WTC11 (cell line): ENCODE data around the gene CXCL11. TPM values are rescaled to one million over a fixed set of nuclear protein-coding genes. Genes with fewer than 3 reads are reported as not detected.

Experiments used
- ATAC-seq: fragments of 200-7000 bp; cut with Tn5 transposase; 2 replicates; pipeline ENCODE4 v1.10.0; 2021; ENCODE audit warnings: mild to moderate bottlenecking, moderate library complexity
- CTCF ChIA-PET: fragments of 300-600 bp; sonication (Branson Sonifier 250); formaldehyde crosslinking; loops from one replicate; lab custom pipeline; 2021; ENCODE audit warnings: antibody characterized with exemption; lab: Charles Lee
- POLR2A ChIA-PET: fragments of 350-600 bp; sonication (Branson Sonifier 250); formaldehyde crosslinking; loops from one replicate; lab custom pipeline; 2021; ENCODE audit warnings: antibody characterized with exemption; lab: Charles Lee
- DNase-seq: peaks from one replicate; pipeline ENCODE4 v3.0.0; 2021; ENCODE audit warnings: low spot score
- H3K27ac Mint-ChIP-seq: 2 replicates; pipeline ENCODE4 v1.8.0; 2021; ENCODE audit warnings: mixed read lengths
- H3K27me3 Mint-ChIP-seq: 2 replicates; pipeline ENCODE4 v1.8.0; 2021; ENCODE audit warnings: low read depth, mild to moderate bottlenecking, moderate library complexity, mixed read lengths
- H3K36me3 Mint-ChIP-seq: 2 replicates; pipeline ENCODE4 v1.8.0; 2021; ENCODE audit warnings: mixed read lengths
- H3K4me1 Mint-ChIP-seq: 2 replicates; pipeline ENCODE4 v1.8.0; 2022; ENCODE audit warnings: mixed read lengths
- H3K4me3 Mint-ChIP-seq: 2 replicates; pipeline ENCODE4 v1.8.0; 2021; ENCODE audit warnings: mild to moderate bottlenecking, moderate library complexity, mixed read lengths
- H3K9me3 Mint-ChIP-seq: 2 replicates; pipeline ENCODE4 v1.8.0; 2021; ENCODE audit warnings: mixed read lengths
- ATF1 ChIP-seq: sonication (generic); formaldehyde crosslinking; IDR thresholded peaks from 2 replicates; pipeline ENCODE4 v1.8.1; 2023; ENCODE audit warnings: mild to moderate bottlenecking, moderate library complexity, missing genetic modification reagents
- CREB1 ChIP-seq: sonication (generic); formaldehyde crosslinking; IDR thresholded peaks from 2 replicates; pipeline ENCODE4 v1.8.0; 2023; ENCODE audit warnings: mild to moderate bottlenecking, missing genetic modification reagents
- CREM ChIP-seq: sonication (generic); formaldehyde crosslinking; IDR thresholded peaks from 2 replicates; pipeline ENCODE4 v1.8.1; 2022; ENCODE audit warnings: mild to moderate bottlenecking, missing genetic modification reagents, moderate library complexity
- E2F1 ChIP-seq: sonication (generic); formaldehyde crosslinking; IDR thresholded peaks from 2 replicates; pipeline ENCODE4 v1.8.0; 2022; ENCODE audit warnings: mild to moderate bottlenecking, missing genetic modification reagents
- ESRRA ChIP-seq: sonication (generic); formaldehyde crosslinking; IDR thresholded peaks from 2 replicates; pipeline ENCODE4 v1.8.1; 2022; ENCODE audit warnings: mild to moderate bottlenecking, missing genetic modification reagents, borderline replicate concordance
- GABPB1 ChIP-seq: sonication (generic); formaldehyde crosslinking; IDR thresholded peaks from 2 replicates; pipeline ENCODE4 v1.8.1; 2023; ENCODE audit warnings: mild to moderate bottlenecking, missing genetic modification reagents
- GTF2I ChIP-seq: fragments of 250-450 bp; sonication (Bioruptor Pico); conservative IDR thresholded peaks from 2 replicates; pipeline ENCODE4 v1.4.0; 2021; ENCODE audit warnings: mild to moderate bottlenecking
- JAZF1 ChIP-seq: fragments of 250-450 bp; sonication (Bioruptor Pico); IDR thresholded peaks from 2 replicates; pipeline ENCODE4 v1.9.0; 2021; ENCODE audit warnings: moderate library complexity, mild to moderate bottlenecking, inconsistent platforms
- MYBL2 ChIP-seq: sonication (generic); formaldehyde crosslinking; IDR thresholded peaks from 2 replicates; pipeline ENCODE4 v1.8.1; 2023; ENCODE audit warnings: mild to moderate bottlenecking, moderate library complexity, missing genetic modification reagents
- NR1H2 ChIP-seq: sonication (generic); formaldehyde crosslinking; IDR thresholded peaks from 2 replicates; pipeline ENCODE4 v1.9.0; 2021; ENCODE audit warnings: mild to moderate bottlenecking, moderate library complexity, missing genetic modification reagents
- PRRX2 ChIP-seq: fragments of 250-450 bp; sonication (Bioruptor Pico); IDR thresholded peaks from 2 replicates; pipeline ENCODE4 v1.8.0; 2021; ENCODE audit warnings: mild to moderate bottlenecking
- TEAD1 ChIP-seq: sonication (generic); formaldehyde crosslinking; IDR thresholded peaks from 2 replicates; pipeline ENCODE4 v1.8.0; 2022; ENCODE audit warnings: mild to moderate bottlenecking, missing genetic modification reagents
- USF1 ChIP-seq: sonication (generic); formaldehyde crosslinking; IDR thresholded peaks from 2 replicates; pipeline ENCODE4 v1.8.0; 2022; ENCODE audit warnings: mild to moderate bottlenecking, missing genetic modification reagents
- ZNF121 ChIP-seq: sonication (generic); formaldehyde crosslinking; IDR thresholded peaks from 2 replicates; pipeline ENCODE4 v1.8.0; 2023; ENCODE audit warnings: missing genetic modification reagents
- ZNF512 ChIP-seq: sonication (generic); formaldehyde crosslinking; IDR thresholded peaks from 2 replicates; pipeline ENCODE4 v1.8.1; 2022; ENCODE audit warnings: missing genetic modification reagents, borderline replicate concordance
- total RNA-seq: library from RNA; stranded (reverse); gene quantifications from 3 replicates; pipeline ENCODE4 v1.2.3, GENCODE V29; 2021
- TF ChIP-seq, protein P1 (sequence below): fragments of 250-450 bp; sonication (Bioruptor Pico); IDR thresholded peaks from 2 replicates; pipeline ENCODE4 v1.9.0; 2021; ENCODE audit warnings: mild to moderate bottlenecking
- TF ChIP-seq, protein P2 (sequence below): fragments of 250-450 bp; sonication (Bioruptor Pico); IDR thresholded peaks from 2 replicates; pipeline ENCODE4 v1.9.0; 2021; ENCODE audit warnings: moderate library complexity, mild to moderate bottlenecking, inconsistent platforms, borderline replicate concordance

The CXCL11 gene
- total RNA-seq, 1 experiment from 2014 or later, result 0.20 TPM

DNA sequence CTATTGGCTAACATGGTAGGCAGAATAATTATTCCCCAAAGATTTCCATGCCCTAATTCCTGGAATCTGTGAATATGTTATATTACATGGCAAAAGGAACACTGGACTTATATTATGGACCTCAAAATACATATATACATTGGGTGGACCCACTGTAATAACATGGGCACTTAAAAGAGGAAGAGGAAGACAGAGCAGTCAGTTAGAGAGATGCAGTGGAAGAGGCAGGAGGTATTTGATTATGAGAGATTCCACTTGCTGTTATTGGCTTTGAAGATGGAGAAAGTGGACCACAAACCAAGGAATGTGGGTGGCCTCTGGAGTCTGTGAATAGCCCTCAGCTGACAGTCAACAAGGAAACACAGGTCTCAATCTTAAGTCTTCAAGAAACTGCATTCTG lies 24.6 kb upstream of the CXCL11 start (continued):
- TF ChIP-seq E2F1 (CRISPR knock-in tag) (no peak), GTF2I (CRISPR knock-in tag) (no peak)

DNA sequence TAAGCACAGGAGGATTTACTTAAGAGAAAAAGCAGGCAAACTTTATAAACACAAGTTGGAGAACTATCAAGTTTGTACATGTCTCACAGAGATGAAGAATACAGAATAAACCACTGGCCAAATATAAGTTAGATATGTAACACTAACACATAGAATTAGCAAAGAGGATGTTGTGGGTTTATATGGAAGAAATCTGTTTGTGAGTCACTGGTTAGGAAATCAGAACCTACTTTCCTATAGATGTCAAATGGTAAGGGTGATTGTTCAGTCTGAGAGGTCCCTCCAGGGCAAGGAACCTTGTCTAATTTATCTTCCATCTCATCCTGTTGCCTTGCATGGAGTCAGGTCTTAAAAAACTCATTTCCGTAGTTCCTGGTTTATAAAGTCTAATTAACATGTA lies 23.9 kb upstream of the CXCL11 start:
- H3K27ac Mint-ChIP-seq, result no peak overlapping the region
- ChIA-PET CTCF (interaction anchor here (1.9 kb wide), 1 partner anchor 144 kb away, joined by 7 read pairs; no protein-coding TSS in a partner anchor), POLR2A (no interaction called here)
- H3K27me3 Mint-ChIP-seq, result no peaks in the 10 kb centered on the region
- no peak overlapping the region for H3K4me3 Mint-ChIP-seq
- no peak for ATAC-seq
- no peaks in the 10 kb centered on the region for H3K36me3 Mint-ChIP-seq
- TF ChIP-seq USF1 (CRISPR knock-in tag) (no peak), CREM (CRISPR knock-in tag) (no peak), CREB1 (CRISPR knock-in tag) (no peak)
- no peak for DNase-seq
- no peaks in the 10 kb centered on the region for H3K9me3 Mint-ChIP-seq
- H3K4me1 Mint-ChIP-seq, result peaks cover 22% of the 10 kb centered on the region

GRCh38 chr4:76058888-76059426 lies 23.1 kb upstream of the CXCL11 start:
- POLR2A ChIA-PET, result interaction anchor here (0.5 kb wide), 1 partner anchor 240 kb away, joined by 3 read pairs; no protein-coding TSS in a partner anchor
- DNase-seq, result no peak
- Mint-ChIP-seq H3K4me3 (no peak overlapping the region), H3K9me3 (no peaks in the 10 kb centered on the region), H3K4me1 (peaks cover 23% of the 10 kb centered on the region), H3K27me3 (no peaks in the 10 kb centered on the region), H3K36me3 (no peaks in the 10 kb centered on the region), H3K27ac (no peak overlapping the region)
- ATAC-seq, result no peak
- CTCF ChIA-PET, result interaction anchor here (1.4 to 2.2 kb wide), 4 partner anchors 28 to 163 kb away, joined by 4 to 8 read pairs (median 7); no protein-coding TSS in a partner anchor
- TF ChIP-seq, protein P1, sequence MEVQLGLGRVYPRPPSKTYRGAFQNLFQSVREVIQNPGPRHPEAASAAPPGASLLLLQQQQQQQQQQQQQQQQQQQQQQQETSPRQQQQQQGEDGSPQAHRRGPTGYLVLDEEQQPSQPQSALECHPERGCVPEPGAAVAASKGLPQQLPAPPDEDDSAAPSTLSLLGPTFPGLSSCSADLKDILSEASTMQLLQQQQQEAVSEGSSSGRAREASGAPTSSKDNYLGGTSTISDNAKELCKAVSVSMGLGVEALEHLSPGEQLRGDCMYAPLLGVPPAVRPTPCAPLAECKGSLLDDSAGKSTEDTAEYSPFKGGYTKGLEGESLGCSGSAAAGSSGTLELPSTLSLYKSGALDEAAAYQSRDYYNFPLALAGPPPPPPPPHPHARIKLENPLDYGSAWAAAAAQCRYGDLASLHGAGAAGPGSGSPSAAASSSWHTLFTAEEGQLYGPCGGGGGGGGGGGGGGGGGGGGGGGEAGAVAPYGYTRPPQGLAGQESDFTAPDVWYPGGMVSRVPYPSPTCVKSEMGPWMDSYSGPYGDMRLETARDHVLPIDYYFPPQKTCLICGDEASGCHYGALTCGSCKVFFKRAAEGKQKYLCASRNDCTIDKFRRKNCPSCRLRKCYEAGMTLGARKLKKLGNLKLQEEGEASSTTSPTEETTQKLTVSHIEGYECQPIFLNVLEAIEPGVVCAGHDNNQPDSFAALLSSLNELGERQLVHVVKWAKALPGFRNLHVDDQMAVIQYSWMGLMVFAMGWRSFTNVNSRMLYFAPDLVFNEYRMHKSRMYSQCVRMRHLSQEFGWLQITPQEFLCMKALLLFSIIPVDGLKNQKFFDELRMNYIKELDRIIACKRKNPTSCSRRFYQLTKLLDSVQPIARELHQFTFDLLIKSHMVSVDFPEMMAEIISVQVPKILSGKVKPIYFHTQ (CRISPR knock-in tag), result no peak
- no peak for TF ChIP-seq NR1H2
- TF ChIP-seq TEAD1 (CRISPR knock-in tag), result no peak
- no peak for TF ChIP-seq GABPB1 (CRISPR knock-in tag)
- TF ChIP-seq ESRRA (CRISPR knock-in tag), result no peak
- TF ChIP-seq ATF1 (CRISPR knock-in tag), result no peak
- TF ChIP-seq ZNF512 (CRISPR knock-in tag), result no peak
- TF ChIP-seq PRRX2 (CRISPR knock-in tag), result no peak
- TF ChIP-seq JAZF1 (CRISPR knock-in tag), result no peak
- no peak for TF ChIP-seq MYBL2 (CRISPR knock-in tag)
- TF ChIP-seq, protein P2, sequence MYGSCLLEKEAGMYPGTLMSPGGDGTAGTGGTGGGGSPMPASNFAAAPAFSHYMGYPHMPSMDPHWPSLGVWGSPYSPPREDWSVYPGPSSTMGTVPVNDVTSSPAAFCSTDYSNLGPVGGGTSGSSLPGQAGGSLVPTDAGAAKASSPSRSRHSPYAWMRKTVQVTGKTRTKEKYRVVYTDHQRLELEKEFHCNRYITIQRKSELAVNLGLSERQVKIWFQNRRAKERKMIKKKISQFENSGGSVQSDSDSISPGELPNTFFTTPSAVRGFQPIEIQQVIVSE (CRISPR knock-in tag), result no peak
- TF ChIP-seq ZNF121 (CRISPR knock-in tag), result no peak
